GM12872 (cell line): ENCODE data around the gene TEX14.
A peak's percentile ranks its signal among the peaks of the same experiment; 100 is the strongest.

Source experiments
- TF ChIP-seq, protein P1 (sequence below): IDR thresholded peaks from 3 replicates; pipeline ENCODE4 v1.5.1; 2011; ENCODE audit warnings: low read depth, mild to moderate bottlenecking, low read length, moderate library complexity; ENCODE audit not compliant: insufficient read depth

The TEX14 gene

DNA sequence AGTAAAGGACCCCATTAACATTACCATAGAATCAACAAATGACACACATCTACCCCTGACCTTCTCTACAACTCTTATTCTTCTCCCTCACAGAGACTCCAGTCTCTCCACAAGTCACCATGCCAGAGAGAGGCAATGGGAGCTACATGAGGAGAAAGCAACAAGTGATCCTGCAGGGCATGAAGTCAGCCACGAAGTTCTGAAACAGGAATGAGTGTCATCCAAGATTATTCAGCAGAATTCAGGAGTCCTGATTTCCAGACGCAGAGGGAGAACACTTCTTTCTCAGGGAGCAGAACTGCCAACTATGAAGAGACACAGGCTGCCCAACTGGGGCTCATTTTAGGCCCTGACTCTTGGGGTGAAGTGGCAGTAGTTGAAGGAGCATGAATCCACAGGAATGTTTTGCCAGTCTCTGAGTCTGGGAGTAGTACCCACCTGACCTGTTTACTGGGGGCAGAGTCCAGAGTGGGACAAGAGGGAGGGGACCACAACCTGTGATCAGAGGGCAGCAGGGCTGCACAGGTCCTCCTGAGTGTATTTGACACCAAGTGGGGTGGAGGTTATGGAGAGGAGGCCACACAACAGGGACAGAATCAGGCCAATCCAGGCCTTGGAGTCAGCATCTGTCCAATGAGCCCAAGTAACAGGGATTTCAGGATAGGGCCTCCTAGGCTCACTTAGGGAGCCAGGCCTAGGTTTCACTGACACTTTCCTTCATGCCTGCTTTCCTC is 175.0 kb downstream of the TEX14 start:
- TF ChIP-seq, protein P1, sequence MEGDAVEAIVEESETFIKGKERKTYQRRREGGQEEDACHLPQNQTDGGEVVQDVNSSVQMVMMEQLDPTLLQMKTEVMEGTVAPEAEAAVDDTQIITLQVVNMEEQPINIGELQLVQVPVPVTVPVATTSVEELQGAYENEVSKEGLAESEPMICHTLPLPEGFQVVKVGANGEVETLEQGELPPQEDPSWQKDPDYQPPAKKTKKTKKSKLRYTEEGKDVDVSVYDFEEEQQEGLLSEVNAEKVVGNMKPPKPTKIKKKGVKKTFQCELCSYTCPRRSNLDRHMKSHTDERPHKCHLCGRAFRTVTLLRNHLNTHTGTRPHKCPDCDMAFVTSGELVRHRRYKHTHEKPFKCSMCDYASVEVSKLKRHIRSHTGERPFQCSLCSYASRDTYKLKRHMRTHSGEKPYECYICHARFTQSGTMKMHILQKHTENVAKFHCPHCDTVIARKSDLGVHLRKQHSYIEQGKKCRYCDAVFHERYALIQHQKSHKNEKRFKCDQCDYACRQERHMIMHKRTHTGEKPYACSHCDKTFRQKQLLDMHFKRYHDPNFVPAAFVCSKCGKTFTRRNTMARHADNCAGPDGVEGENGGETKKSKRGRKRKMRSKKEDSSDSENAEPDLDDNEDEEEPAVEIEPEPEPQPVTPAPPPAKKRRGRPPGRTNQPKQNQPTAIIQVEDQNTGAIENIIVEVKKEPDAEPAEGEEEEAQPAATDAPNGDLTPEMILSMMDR, result no peak

DNA sequence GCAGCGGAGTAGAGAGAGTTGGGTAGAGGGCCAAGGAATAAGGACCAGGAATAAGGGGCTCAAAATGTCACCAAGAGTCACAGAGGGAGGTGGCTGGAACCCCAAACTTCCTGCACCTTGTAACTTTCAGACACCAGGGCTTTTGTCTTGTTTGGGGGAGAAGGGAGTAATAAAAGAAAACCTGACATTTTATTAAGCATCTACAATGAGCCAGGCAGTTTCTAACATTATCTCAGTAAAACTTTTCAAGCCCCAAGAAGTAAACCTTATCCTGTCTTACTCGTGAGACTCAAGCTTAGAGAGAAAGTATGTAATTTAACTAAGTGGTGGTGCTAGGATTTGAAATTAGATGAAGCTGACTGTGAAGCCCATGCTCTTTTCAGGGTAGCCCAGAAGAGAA is 176.6 kb downstream of the TEX14 start:
- TF ChIP-seq, protein P1, result no peak

DNA sequence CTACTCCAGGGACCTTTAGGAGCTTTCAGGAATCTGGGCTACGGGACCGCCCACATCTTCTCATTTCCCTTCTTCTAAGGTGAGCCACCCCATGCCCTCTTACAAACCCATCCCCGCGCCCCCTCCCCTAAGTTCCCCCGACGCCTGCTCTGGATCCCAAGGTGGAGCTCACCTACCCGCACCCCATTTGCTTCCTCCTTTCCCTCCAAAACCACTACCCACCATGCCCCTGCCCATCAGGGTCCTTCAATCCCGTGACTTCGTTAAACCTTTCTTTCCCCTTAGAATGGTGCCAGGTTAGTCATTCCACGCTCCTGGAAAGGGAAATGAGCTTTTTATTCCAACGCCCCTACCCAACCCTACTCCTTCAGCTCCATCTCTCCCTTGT is 177.1 kb downstream of the TEX14 start:
- TF ChIP-seq, protein P1, result no peak

DNA sequence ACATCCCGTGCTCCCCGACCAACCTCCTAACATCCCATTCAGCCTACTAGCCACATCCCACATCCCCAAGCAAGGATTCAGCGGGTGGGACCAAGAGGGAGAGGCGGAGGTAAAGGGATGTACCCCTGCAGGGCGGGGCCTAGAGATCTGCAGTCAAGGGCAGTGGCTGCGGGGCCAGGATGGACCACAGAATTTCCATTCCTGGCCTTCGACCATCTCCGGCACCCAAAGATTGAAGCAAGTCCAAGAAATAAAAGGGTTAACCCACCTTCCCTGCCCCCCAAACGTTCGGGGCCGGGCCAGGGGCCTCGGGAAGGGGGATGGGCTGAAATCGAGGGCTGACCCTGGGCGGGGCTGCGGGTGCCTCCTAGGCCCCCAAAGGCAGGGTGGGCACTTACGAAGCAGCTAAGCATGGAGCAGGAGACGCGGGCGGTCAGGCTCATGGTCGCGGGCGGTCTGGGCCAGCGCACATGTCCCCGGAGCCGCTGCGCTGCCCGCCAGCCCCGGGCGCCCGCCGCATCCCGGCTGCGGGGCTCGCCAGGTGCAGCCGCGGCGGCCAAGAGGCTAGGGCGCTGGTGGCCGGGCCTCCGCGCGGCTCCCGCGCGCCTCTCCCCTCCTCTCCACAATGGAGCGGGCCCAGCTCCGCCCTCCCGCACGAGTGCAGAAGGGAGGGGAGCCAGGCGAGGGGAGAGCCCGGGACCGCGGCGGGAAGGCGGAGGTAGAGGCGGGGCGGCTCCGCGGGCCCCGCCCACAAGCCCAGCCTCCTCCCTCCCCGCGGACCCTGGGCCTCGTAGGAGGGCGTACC is 177.7 kb downstream of the TEX14 start, which contains the start of gene MTMR4:
Gene MTMR4 (minus strand): TSS at position 674 of the 805 bp plus-strand sequence. CDS start 231 bp downstream, at position 443.
- TF ChIP-seq, protein P1, result no peak

DNA sequence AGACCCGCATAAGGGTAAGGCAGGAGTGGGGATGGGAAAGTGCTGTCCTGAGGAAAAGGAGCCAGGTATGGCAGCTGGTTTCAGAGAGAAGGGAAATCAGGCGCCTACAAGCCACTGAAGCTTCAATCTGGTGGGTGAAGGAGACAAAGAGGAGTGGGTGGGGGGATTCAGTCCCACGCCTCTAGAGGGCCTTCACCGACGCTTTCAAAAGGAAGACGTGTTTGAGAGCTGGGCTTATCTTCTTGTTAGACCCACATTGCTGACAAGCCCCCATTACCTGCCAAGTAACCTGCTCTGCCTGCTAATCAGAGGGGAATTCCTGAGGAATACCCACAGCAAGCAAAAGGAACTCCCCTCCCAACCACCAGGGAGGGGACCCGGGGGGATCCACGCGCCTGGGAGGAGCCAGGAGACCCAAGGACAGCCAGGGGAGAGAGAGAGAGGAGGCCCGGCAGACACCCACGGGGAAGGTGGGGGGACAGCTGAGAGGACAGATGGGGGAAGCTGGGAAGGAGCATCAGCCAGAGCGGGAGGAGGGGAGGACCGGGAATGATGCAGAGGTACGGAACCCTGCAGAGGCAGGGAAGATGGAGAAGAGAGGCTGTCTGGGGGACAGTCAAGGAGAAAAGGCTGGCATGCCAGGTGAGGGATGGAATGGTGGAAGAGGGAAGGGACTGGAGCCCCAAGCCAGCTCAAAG is 178.4 kb downstream of the TEX14 start:
- TF ChIP-seq, protein P1, result peak; percentile 39; the same call in 2 of the 3 replicates

DNA sequence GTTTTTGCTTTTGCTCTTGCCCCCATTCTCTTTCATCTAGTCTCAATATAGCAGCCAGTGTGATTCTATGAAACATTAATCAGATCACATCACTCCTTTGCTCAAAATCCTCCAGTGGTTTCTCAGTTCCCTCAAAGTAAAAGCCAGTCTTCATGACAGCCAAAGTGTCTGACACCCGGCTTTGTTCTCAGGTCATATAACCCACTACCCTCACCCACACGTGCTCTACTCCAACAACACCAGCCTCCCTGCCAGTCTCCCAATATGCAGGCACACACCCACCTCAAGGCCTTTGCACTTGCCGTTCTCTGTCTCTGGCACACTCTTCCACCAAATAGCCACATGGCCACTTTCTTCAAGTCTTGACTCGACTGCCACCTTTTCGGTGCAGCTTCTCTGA is 181.8 kb downstream of the TEX14 start:
- TF ChIP-seq, protein P1, result no peak
